Loucy (cell line): Measurements from ENCODE around the gene TRAPPC12.

Experiments used
- H2AFZ ChIP-seq: fragments of 200-600 bp; sonication (generic); 2 replicates; pipeline ENCODE4 v1.6.0; 2016; ENCODE audit warnings: antibody characterized with exemption, mild to moderate bottlenecking, low read length, moderate library complexity
- H3F3A ChIP-seq: fragments of 200-600 bp; 2 replicates; pipeline ENCODE4 v1.6.0; 2016; ENCODE audit warnings: antibody characterized with exemption, low read depth, mild to moderate bottlenecking
- H3K27me3 ChIP-seq: fragments of 200-600 bp; sonication (generic); 2 replicates; pipeline ENCODE4 v1.6.1; 2014; ENCODE audit warnings: low read length, mild to moderate bottlenecking; ENCODE audit not compliant: insufficient read depth, poor library complexity, severe bottlenecking
- H3K36me3 ChIP-seq: fragments of 200-600 bp; sonication (generic); 2 replicates; pipeline ENCODE4 v1.6.1; 2016; ENCODE audit warnings: low read length; ENCODE audit not compliant: insufficient read depth
- H3K4me1 ChIP-seq: fragments of 200-600 bp; sonication (generic); 2 replicates; pipeline ENCODE4 v1.5.1; 2014; ENCODE audit warnings: low read length, mild to moderate bottlenecking; ENCODE audit not compliant: insufficient read depth, poor library complexity, severe bottlenecking
- H3K4me2 ChIP-seq: fragments of 200-600 bp; sonication (generic); 2 replicates; pipeline ENCODE4 v1.6.0; 2014; ENCODE audit warnings: antibody characterized with exemption, low read length, low read depth, mild to moderate bottlenecking; ENCODE audit not compliant: poor library complexity, severe bottlenecking
- H3K4me3 ChIP-seq: fragments of 200-600 bp; sonication (generic); 2 replicates; pipeline ENCODE4 v1.5.1; 2014; ENCODE audit warnings: low read length, mild to moderate bottlenecking, mixed read lengths; ENCODE audit not compliant: poor library complexity, severe bottlenecking
- H3K79me2 ChIP-seq: fragments of 200-600 bp; sonication (generic); 2 replicates; pipeline ENCODE4 v1.6.1; 2014; ENCODE audit warnings: low read length; ENCODE audit not compliant: insufficient read depth
- H3K9ac ChIP-seq: fragments of 200-600 bp; sonication (generic); 2 replicates; pipeline ENCODE4 v1.6.0; 2014; ENCODE audit warnings: mild to moderate bottlenecking, low read depth, low read length, moderate library complexity; ENCODE audit not compliant: poor library complexity, severe bottlenecking
- H3K9me2 ChIP-seq: fragments of 200-600 bp; sonication (generic); replicated peaks from 2 replicates; pipeline ENCODE4 v1.6.1; 2016; ENCODE audit warnings: low read depth, low read length, mixed read lengths
- H3K9me3 ChIP-seq: fragments of 200-600 bp; sonication (generic); 2 replicates; pipeline ENCODE4 v1.6.1; 2014; ENCODE audit warnings: mild to moderate bottlenecking, antibody characterized with exemption, low read length, low read depth; ENCODE audit not compliant: insufficient read depth
- H4K20me1 ChIP-seq: fragments of 200-600 bp; sonication (generic); 2 replicates; pipeline ENCODE4 v1.6.0; 2014; ENCODE audit warnings: antibody characterized with exemption, low read length, mild to moderate bottlenecking; ENCODE audit not compliant: insufficient read depth, poor library complexity, severe bottlenecking
- EZH2phosphoT487 ChIP-seq: fragments of 200-600 bp; IDR thresholded peaks from 2 replicates; pipeline ENCODE4 v1.6.1; 2018; ENCODE audit warnings: antibody characterized with exemption, mild to moderate bottlenecking, moderate library complexity, borderline replicate concordance
- TF ChIP-seq, protein P1 (sequence below): fragments of 200-600 bp; sonication (generic); conservative IDR thresholded peaks from 2 replicates; pipeline ENCODE4 v1.5.1; 2014; ENCODE audit warnings: mild to moderate bottlenecking, antibody characterized with exemption, low read length

TRAPPC12 gene

GRCh38 chr2:3379647-3380534 lies at the start of gene TRAPPC12:
Gene TRAPPC12 (plus strand): TSS chr2:3379694. CDS start chr2:3387624, 7,930 bp downstream.
- H3K27me3 ChIP-seq: no peaks in the 10 kb centered on the region
- H3K9ac ChIP-seq: peak within 1 kb of the TSS; percentile 83
- H3K4me3 ChIP-seq: peak within 1 kb of the TSS; percentile 83
- TF ChIP-seq EZH2phosphoT487: no peak
- TF ChIP-seq, protein P1, sequence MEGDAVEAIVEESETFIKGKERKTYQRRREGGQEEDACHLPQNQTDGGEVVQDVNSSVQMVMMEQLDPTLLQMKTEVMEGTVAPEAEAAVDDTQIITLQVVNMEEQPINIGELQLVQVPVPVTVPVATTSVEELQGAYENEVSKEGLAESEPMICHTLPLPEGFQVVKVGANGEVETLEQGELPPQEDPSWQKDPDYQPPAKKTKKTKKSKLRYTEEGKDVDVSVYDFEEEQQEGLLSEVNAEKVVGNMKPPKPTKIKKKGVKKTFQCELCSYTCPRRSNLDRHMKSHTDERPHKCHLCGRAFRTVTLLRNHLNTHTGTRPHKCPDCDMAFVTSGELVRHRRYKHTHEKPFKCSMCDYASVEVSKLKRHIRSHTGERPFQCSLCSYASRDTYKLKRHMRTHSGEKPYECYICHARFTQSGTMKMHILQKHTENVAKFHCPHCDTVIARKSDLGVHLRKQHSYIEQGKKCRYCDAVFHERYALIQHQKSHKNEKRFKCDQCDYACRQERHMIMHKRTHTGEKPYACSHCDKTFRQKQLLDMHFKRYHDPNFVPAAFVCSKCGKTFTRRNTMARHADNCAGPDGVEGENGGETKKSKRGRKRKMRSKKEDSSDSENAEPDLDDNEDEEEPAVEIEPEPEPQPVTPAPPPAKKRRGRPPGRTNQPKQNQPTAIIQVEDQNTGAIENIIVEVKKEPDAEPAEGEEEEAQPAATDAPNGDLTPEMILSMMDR: peak; percentile 59
- H2AFZ ChIP-seq: peak within 1 kb of the TSS; percentile 75
- H3K9me3 ChIP-seq: no peaks in the 10 kb centered on the region
- H3K9me2 ChIP-seq: no peaks in the 10 kb centered on the region
- no peaks in the 10 kb centered on the region for H4K20me1 ChIP-seq
- peaks cover 5% of the 10 kb centered on the region for H3F3A ChIP-seq
- peaks cover 49% of the 10 kb centered on the region for H3K79me2 ChIP-seq
- H3K4me2 ChIP-seq: peak within 1 kb of the TSS; percentile 86
- no peaks in the 10 kb centered on the region for H3K36me3 ChIP-seq
- H3K4me1 ChIP-seq: peaks cover 35% of the 10 kb centered on the region

- Histone ChIP-seq H3K4me1 (no peaks in the 10 kb centered on the region), H3K9me2 (no peaks in the 10 kb centered on the region), H3K27me3 (no peaks in the 10 kb centered on the region), H2AFZ (no peak overlapping the region), H3K9ac (no peak overlapping the region), H4K20me1 (no peaks in the 10 kb centered on the region), H3K9me3 (no peaks in the 10 kb centered on the region), H3K79me2 (no peaks in the 10 kb centered on the region), H3K4me2 (no peak overlapping the region), H3K36me3 (peaks cover 48% of the 10 kb centered on the region; the same call in 1 of the 2 replicates), H3F3A (no peaks in the 10 kb centered on the region), H3K4me3 (no peak overlapping the region)
- TF ChIP-seq, protein P1: no peak
- TF ChIP-seq EZH2phosphoT487: no peak
These were observed 47.4 kb upstream of the TRAPPC12 start for GRCh38 chr2:3332133-3332532.

GRCh38 chr2:3334392-3335345 lies 44.8 kb upstream of the TRAPPC12 start:
- H3K79me2 ChIP-seq: no peaks in the 10 kb centered on the region
- peaks cover 52% of the 10 kb centered on the region; the same call in 1 of the 2 replicates for H3K36me3 ChIP-seq

More at GRCh38 chr2:3334392-3335345, 44.8 kb upstream of the TRAPPC12 start:
- H2AFZ ChIP-seq: no peak overlapping the region
- no peaks in the 10 kb centered on the region for H3K27me3 ChIP-seq
- no peak overlapping the region for H3K9ac ChIP-seq
- no peaks in the 10 kb centered on the region for H3K9me3 ChIP-seq
- no peak for TF ChIP-seq EZH2phosphoT487
- TF ChIP-seq, protein P1: no peak
- H4K20me1 ChIP-seq: no peaks in the 10 kb centered on the region
- no peaks in the 10 kb centered on the region for H3K9me2 ChIP-seq
- no peak overlapping the region for H3K4me3 ChIP-seq
- no peak overlapping the region for H3K4me2 ChIP-seq
- no peaks in the 10 kb centered on the region for H3K4me1 ChIP-seq
- no peaks in the 10 kb centered on the region for H3F3A ChIP-seq
